Retina (tissue), 1 donor: Measurements from ENCODE around the gene ABHD12B.
"Not testable (repeated sequence)": the region's sequence is repeated elsewhere in the genome, so short reads cannot be mapped to it uniquely, and the experiment has no call there.

Experiments used
- DNase-seq: peaks from one replicate; pipeline ENCODE4 v3.0.0-alpha.2; 2016

The ABHD12B gene

DNA sequence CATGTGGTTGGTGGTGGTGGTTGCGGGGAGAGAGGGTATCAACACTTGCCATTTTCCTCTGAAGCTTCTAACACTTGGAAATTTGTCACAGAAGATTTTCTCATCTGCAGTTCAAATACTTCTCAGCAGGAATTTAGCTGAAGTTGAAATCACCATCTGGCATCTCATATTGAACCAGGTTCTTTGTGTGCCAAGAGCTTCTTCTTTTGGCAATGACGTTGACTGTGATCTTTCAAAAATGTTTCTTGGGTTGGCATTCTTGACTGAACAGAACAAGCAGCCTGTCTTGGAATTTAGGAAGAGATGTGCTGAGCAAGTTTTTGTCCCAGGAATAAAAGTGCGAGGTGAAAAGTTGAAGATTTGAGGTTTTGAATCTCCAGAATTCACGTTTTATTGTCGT is 32.2 kb upstream of the ABHD12B start:
- no peak for DNase-seq

DNA sequence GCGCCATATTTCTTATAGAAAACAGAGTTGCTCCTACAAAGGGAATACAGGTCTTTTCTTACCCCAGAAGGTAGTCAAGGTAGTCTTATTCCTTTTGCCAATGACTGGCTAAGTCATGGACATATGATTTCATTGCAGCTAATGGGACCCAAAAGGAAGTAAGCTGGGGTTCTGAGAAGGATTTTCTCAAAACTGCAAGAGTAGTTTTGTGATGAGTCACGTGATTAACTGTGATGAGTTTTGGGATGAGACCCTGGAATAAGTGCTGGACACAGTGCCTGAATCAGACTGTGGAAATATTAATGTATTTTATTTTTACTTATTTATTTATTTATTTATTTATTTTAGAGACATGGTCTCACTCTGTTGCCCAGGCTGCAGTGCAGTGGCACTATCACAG is 27.5 kb upstream of the ABHD12B start:
- DNase-seq = no peak

- DNase-seq = no peak
Measured at GRCh38 chr14:50845166-50845565, 26.7 kb upstream of the ABHD12B start.

- no peak for DNase-seq
Measured at GRCh38 chr14:50846226-50846880, 25.5 kb upstream of the ABHD12B start.

- no peak for DNase-seq
Measured at GRCh38 chr14:50853891-50854290, 18.0 kb upstream of the ABHD12B start.

- DNase-seq = no peak
Measured at GRCh38 chr14:50854521-50854920, 17.3 kb upstream of the ABHD12B start.

DNA sequence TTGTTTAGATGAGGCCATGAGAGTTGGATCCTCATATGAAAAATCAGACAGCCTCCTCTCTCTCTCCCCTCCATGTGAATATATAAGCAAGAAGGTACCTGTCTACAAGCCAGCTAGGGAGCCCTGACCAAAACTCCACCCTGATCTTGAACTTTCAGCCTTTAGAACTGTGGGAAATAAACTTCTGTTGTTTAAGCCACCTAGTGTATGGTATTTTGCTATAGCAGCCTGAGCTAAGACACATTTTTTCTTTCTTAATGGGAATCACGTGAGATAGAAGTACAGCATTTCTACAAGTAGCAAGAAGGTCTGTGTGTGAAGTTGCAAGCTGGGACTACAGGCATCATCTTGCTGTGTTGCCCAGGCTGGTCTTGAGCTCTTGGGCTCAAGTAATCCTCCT is 16.3 kb upstream of the ABHD12B start:
- no peak for DNase-seq

DNA sequence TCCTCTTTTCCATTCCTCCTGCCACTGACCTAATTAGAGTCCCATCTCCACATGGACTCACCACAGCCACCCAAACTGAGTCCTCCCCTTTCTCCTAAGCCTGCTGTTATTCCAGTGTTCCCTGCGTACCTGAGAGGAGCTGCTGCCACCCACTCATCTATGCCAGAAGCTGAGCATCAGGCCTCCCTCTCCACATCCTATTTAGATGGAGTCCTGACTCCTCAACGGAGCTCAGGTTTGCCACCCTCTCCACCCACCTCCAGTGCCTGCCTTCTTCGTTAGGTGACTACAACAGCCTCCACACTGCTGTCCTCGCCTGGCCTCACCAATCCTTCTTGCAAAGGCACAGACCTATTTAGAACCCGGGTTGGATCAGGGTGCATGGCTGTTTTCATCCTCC is 15.2 kb upstream of the ABHD12B start:
- no peak for DNase-seq

GRCh38 chr14:50859296-50859624 is 12.6 kb upstream of the ABHD12B start:
- DNase-seq = no peak

GRCh38 chr14:50860478-50861086 is 11.3 kb upstream of the ABHD12B start:
- peak; percentile 80 for DNase-seq

DNA sequence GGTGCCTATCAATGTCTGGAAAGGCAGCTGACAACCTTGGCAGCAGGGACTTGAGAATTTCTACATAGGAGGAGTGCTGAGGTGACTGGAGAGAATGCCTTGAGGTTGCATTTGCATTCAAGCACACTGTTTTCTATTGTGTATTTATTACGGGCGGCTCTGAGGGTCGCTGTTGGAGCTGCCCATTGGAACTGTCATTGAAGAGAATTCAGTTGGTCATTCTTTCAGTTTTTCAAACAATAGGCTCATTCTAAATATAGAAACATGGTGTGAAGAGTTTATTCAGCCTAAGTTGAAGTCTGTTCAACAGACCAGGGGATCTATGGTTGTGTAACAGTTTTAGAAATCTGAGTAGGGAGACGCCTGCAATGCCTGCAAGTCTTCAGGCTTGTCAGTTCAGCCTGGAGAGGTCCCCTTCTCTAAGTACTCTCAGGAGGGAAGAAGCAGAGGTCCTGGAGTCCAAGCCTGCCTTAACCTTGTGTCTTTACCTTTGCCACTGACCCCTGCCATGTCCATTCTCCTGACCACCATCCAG is 9.8 kb upstream of the ABHD12B start:
- DNase-seq = no peak

DNA sequence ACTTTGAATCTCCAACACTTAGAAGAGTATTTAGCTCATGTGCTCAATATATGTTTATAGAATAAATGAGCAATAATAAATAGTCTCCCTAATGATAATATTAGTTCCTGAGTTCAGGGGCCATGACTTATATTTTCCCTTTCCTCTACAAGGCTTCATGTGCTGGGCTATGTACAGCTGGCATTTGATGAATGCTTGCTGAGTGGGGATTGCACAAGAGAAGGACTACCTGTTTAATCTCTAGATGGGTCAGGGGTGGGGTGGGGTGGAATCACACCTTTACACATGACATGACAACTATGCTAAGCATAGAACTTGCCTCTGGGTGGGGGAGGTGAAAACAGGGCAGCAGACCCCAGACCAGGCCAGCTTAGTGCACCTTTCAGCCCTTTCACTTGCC is 7.6 kb upstream of the ABHD12B start:
- DNase-seq = no peak

DNA sequence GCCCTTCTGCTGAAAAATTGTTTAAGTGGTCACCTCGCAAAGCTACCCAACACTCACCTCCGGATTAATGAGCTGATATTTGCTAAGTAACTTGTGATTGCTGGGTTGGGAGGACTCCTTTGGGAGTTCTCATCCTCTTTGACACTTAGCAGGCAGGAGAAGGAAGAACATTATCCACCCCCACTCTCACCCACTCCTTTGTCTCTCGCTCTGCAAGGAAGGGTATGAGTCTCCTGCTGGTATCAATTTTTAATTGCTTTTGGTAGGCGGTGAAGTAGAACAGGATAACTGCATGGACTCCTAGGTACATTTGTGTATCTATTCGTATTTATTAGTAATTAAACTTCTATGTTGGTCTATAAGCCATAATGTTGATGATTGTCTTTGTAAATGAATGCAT is 6.9 kb upstream of the ABHD12B start:
- DNase-seq = peak; percentile 54

DNA sequence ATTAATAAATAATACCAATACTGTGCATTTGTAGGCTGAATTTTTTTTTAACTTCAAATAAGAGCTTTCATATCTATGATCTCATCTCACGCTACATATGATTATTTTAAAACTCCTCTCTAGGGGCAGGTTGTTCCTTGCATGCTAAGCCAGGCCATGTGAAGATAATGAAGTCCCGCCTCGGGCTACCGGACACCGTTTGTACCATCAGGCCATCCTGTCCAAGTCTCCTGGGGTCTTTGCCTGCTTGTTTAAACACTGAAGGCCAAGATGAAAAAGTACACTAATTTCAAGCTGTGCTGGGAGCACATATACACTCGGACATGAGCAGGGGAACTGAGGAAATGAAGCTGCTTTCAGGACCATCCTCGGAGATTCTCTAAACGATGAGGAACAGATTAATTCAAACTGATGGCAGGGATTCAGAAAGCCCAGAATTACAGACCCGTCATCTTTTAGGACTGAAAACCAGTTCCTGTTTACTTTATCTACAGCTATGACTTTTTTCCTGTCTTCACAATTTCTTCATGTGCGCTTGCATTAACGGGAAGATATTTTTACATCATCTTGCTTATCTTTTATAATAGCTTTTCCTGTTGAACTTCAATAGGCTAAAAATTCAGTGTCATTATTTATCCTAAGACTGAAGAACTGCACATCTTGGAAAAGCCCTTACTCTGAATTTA is 6.3 kb upstream of the ABHD12B start:
- peak; percentile 47 for DNase-seq

DNA sequence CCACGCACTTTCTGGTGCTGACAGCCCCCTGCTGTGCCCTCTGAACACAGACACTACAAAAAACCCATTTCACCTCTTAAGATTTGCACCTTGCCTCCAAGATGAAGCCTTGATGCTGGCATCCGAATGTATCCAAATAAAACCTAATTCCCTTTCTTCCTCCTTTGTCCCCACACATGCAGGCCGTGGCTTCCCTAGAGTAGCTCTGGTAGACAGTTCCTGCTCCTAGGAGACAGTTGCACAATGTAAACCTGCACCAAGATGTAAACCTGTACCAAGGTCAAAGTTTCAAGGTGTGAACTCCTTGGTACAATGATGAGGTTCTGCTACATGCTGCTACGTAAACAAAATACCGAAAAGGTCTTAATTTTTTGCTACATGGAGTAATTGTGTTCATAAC is 625 bp upstream of the ABHD12B start:
- no peak for DNase-seq

DNA sequence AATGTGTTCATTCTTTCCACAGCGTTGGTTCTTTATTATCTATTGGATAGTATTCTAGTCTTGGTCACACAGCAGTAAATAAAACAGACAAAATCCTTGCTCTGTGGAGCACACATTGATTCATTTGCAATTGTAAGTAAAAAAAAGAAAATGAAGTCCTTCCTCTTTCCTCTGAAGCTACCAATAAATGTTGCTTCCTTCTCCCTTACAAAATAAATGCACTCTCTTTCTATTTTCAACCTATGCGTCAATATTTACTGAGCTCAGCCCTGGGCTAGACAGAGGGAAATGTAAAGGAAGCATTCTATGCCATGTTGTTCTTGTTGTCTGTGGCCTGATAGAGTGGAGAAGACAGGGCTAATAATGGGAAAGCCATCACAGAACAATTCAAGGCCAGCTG is 2.9 kb downstream of the ABHD12B start:
- DNase-seq = no peak

DNA sequence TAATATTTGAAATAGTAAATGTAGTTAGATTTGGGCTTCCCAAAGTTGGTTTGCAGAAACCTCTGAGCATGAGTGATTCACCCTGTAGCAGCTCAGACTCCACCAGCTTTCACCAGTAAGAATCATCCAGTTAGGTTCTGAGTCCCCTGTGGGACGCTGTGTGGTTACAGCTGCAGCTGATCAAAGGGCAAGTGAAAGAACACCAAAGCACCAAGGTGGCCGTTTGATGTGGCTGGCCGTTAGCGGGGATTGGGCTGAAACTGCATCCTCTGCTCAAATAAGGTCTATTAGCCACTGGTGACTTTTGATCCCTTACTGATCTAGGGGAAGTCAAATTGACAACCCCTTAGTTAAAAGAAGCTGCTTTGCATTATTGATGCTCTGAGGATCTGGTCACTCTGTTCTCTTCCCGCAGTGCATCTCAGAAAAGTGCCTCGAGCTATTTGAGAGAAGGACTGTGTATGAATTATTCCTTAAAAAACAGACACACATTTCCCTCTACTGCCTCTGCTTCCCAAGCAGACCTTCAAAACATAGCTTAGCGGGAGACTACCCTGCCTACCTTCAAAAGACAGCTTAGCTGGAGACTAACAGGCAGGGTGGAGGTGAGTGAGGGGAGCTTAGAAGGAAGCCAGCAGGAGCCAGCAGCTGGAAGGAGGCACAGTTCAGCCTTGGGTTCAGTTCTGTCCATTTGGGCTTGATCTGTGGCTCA is 3.7 kb downstream of the ABHD12B start:
- DNase-seq = peak; percentile 58

GRCh38 chr14:50882932-50883826 is 11.3 kb downstream of the ABHD12B start:
- no peak for DNase-seq

DNA sequence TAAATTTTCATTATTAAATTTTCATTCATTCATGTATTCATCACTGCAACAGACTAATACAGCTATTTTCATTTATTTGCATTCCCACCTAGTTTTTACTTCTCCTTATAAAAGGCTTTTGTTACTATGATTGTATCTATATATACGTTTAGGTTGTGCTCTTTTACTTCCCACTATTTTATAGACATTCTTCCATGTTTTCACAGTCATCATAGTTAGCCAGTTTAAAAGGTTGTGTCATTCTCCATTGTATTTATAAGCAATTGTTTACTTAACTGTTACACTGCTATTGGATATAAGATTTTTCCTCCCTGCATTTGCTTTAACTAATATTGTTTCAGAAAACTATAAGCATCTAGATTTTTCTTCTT is 12.0 kb downstream of the ABHD12B start:
- DNase-seq = no peak

- DNase-seq = no peak
Measured at GRCh38 chr14:50887476-50887875, 15.6 kb downstream of the ABHD12B start.

DNA sequence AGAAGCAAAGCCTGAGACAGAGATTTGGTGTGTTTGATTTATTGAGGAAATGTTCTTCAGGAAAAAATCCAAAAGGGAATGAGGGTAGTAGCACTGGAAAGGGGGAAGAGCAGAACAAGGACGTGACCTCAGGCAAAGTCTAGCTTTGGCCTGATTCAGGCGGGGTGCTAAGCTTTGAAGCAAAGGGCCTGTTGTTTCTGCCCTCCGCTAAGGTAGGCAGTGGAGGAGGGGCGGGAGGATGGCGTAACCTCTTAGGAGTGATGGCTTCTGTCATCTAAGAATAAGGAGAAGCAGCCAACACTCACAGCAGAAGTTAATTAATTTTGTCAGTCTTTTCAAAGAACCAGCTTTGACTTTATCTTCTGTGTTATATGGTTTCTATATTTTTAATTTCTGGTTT is 20.4 kb downstream of the ABHD12B start:
- no peak for DNase-seq

DNA sequence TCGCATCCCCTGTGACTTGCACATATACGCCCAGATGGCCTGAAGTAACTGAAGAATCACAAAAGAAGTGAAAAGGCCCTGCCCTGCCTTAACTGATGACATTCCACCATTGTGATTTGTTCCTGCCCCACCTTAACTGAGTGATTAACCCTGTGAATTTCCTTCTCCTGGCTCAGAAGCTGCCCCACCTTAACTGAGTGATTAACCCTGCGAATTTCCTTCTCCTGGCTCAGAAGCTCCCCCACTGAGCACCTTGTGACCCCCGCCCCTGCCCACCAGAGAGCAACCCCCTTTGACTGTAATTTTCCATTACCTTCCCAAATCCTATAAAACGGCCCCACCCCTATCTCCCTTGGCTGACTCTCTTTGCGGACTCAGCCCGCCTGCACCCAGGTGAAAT is 24.6 kb downstream of the ABHD12B start:
- DNase-seq = not testable (repeated sequence)

- not testable (repeated sequence) for DNase-seq
Measured at GRCh38 chr14:50897005-50897404, 25.2 kb downstream of the ABHD12B start.
